Suprapubic skin (tissue), 4 donors: ENCODE results near the gene OR4C15. TPM values are rescaled to one million over a fixed set of nuclear protein-coding genes. Genes with fewer than 3 reads are reported as not detected.

Source experiments
- DNase-seq, 2 donors: peaks; one replicate each; pipeline ENCODE4 v3.0.0-alpha.2; 2019; ENCODE audit warnings: low spot score in 2 of 2
- H3K27ac ChIP-seq: fragments of 200-600 bp; sonication (generic); one replicate; pipeline ENCODE4 v1.5.1; 2019
- H3K27me3 ChIP-seq: fragments of 200-600 bp; sonication (generic); one replicate; pipeline ENCODE4 v1.5.1; 2019
- H3K36me3 ChIP-seq: fragments of 200-600 bp; sonication (generic); one replicate; pipeline ENCODE4 v1.5.1; 2019
- H3K4me1 ChIP-seq: fragments of 200-600 bp; sonication (generic); one replicate; pipeline ENCODE4 v1.5.1; 2019
- H3K4me3 ChIP-seq: fragments of 200-600 bp; sonication (generic); one replicate; pipeline ENCODE4 v1.5.1; 2019; ENCODE audit warnings: mild to moderate bottlenecking
- H3K9me3 ChIP-seq: fragments of 200-600 bp; sonication (generic); one replicate; pipeline ENCODE4 v1.5.1; 2019
- EP300 ChIP-seq: sonication (generic); formaldehyde crosslinking; IDR thresholded peaks from one replicate; pipeline ENCODE4 v1.6.1; 2017; ENCODE audit warnings: antibody characterized with exemption
- POLR2A ChIP-seq, 2 donors: fragments of 450-650 bp; IDR thresholded peaks; one replicate each; pipeline ENCODE4 v1.6.1; 2017; ENCODE audit warnings: antibody characterized with exemption in 2 of 2, mild to moderate bottlenecking in 2 of 2, moderate library complexity in 2 of 2
- POLR2AphosphoS5 ChIP-seq, 3 donors: sonication (generic); formaldehyde crosslinking; IDR thresholded peaks; one replicate each; pipeline ENCODE4 v1.6.1; 2017; ENCODE audit warnings: antibody characterized with exemption in 3 of 3
- WGBS: methylation state at CpG from one replicate; pipeline ENCODE4 v1.1.5; 2018; 5-methylcytosine and 5-hydroxymethylcytosine counted together
- total RNA-seq, 4 donors: library from RNA; depleted of rRNA; stranded (reverse); fragments of >200 nt; gene quantifications; one replicate each; pipeline ENCODE4 v1.1.0, GENCODE V29; 2016
- TF ChIP-seq, protein P1 (sequence below), 2 donors: fragments of 200-600 bp in 1 of 2; fragments of 450-650 bp in 1 of 2; sonication (generic) in 1 of 2; IDR thresholded peaks; one replicate each; pipeline ENCODE4 v1.5.1; 2016 to 2019; ENCODE audit warnings: antibody characterized with exemption in 2 of 2, mild to moderate bottlenecking in 1 of 2, moderate library complexity in 1 of 2

OR4C15 gene
- total RNA-seq = not detected

DNA sequence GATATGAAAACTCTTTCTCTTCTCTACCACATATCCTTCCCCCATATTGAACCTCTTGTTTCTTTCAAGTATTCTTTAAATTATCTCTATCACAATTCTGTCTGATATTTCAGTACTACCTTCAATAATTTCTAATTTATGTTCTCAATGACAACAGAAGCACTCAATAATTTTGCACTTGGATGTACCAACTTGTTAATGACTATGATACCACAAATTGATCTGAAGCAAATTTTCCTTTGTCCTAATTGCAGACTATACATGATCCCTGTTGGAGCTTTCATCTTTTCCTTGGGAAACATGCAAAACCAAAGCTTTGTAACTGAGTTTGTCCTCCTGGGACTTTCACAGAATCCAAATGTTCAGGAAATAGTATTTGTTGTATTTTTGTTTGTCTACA is at the start of gene OR4C15:
OR4C15 (plus strand) TSS at position 301 of the 400 bp plus-strand sequence; CDS start at position 301, 0 bp downstream.
- H3K9me3 ChIP-seq = no peaks in the 10 kb centered on the region
- H3K4me1 ChIP-seq = no peaks in the 10 kb centered on the region
- no peak within 1 kb of the TSS for H3K4me3 ChIP-seq
- H3K27me3 ChIP-seq = no peaks in the 10 kb centered on the region
- no peak within 1 kb of the TSS for H3K27ac ChIP-seq
- DNase-seq = no peak
- no peaks in the 10 kb centered on the region for H3K36me3 ChIP-seq
- no peak for TF ChIP-seq EP300
- TF ChIP-seq, protein P1, sequence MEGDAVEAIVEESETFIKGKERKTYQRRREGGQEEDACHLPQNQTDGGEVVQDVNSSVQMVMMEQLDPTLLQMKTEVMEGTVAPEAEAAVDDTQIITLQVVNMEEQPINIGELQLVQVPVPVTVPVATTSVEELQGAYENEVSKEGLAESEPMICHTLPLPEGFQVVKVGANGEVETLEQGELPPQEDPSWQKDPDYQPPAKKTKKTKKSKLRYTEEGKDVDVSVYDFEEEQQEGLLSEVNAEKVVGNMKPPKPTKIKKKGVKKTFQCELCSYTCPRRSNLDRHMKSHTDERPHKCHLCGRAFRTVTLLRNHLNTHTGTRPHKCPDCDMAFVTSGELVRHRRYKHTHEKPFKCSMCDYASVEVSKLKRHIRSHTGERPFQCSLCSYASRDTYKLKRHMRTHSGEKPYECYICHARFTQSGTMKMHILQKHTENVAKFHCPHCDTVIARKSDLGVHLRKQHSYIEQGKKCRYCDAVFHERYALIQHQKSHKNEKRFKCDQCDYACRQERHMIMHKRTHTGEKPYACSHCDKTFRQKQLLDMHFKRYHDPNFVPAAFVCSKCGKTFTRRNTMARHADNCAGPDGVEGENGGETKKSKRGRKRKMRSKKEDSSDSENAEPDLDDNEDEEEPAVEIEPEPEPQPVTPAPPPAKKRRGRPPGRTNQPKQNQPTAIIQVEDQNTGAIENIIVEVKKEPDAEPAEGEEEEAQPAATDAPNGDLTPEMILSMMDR (IDR thresholded peaks at IDR 0.05) = no peak
- no peak for TF ChIP-seq POLR2A (IDR thresholded peaks at IDR 0.05)
- TF ChIP-seq POLR2AphosphoS5 (IDR thresholded peaks at IDR 0.05) = no peak

DNA sequence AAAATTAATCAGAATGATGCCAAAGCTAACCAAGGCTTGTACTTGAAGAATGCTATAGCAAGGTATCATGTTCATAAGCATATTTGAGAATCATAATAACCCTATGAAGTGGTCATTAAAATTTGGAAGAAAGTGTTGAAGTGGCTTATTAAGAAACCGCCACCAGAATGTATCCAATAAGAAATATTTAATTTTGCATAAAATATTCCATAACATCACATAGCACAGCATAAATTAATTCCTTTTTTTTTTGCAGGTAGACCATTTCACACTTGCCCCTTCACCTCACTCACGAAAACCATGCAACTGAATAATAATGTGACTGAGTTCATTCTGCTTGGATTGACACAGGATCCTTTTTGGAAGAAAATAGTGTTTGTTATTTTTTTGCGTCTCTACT is 17.6 kb downstream of the OR4C15 start, which contains the start of gene OR4C16:
OR4C16 (plus strand) TSS at position 301 of the 400 bp plus-strand sequence; CDS start at position 301, 0 bp downstream.
- Histone ChIP-seq H3K4me3 (no peak within 1 kb of the TSS), H3K36me3 (no peaks in the 10 kb centered on the region), H3K27ac (no peak within 1 kb of the TSS), H3K4me1 (no peaks in the 10 kb centered on the region), H3K27me3 (no peaks in the 10 kb centered on the region), H3K9me3 (peaks cover 13% of the 10 kb centered on the region)
- DNase-seq = no peak
- TF ChIP-seq EP300 (no peak), POLR2A (IDR thresholded peaks at IDR 0.05) (no peak), POLR2AphosphoS5 (IDR thresholded peaks at IDR 0.05) (no peak)
- TF ChIP-seq, protein P1 (IDR thresholded peaks at IDR 0.05) = no peak
- 81% methylated on average over 3 of the region's 3 CpGs for WGBS

DNA sequence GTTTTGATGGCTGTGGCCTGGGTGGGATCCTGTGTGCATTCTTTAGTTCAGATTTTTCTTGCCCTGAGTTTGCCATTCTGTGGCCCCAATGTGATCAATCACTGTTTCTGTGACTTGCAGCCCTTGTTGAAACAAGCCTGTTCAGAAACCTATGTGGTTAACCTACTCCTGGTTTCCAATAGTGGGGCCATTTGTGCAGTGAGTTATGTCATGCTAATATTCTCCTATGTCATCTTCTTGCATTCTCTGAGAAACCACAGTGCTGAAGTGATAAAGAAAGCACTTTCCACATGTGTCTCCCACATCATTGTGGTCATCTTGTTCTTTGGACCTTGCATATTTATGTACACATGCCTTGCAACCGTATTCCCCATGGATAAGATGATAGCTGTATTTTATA is 18.3 kb downstream of the OR4C15 start:
- TF ChIP-seq POLR2AphosphoS5 (IDR thresholded peaks at IDR 0.05) = no peak
- TF ChIP-seq EP300 = no peak
- TF ChIP-seq, protein P1 (IDR thresholded peaks at IDR 0.05) = no peak
- no peak for TF ChIP-seq POLR2A (IDR thresholded peaks at IDR 0.05)
- 44% methylated on average over 1 of the region's 1 CpG for WGBS
- H3K4me3 ChIP-seq = no peak overlapping the region

More for the DNA sequence above, 18.3 kb downstream of the OR4C15 start:
- no peaks in the 10 kb centered on the region for H3K27me3 ChIP-seq
- H3K9me3 ChIP-seq = peaks cover 16% of the 10 kb centered on the region
- H3K4me1 ChIP-seq = no peaks in the 10 kb centered on the region
- DNase-seq = no peak
- no peak overlapping the region for H3K27ac ChIP-seq
- no peaks in the 10 kb centered on the region for H3K36me3 ChIP-seq

Other genes with a start within 250 kb of the OR4C15 start
- not detected for gene OR4A16, start 211.3 kb upstream of the OR4C15 start, total RNA-seq
- not detected for gene OR4A15, start 186.5 kb upstream of the OR4C15 start, total RNA-seq
- not detected for gene OR4C16, start 17.7 kb downstream of the OR4C15 start, total RNA-seq
- not detected for gene OR4C11, start 53.2 kb downstream of the OR4C15 start, total RNA-seq
- not detected for gene OR4P4, start 80.6 kb downstream of the OR4C15 start, total RNA-seq
- not detected for gene OR4S2, start 93.9 kb downstream of the OR4C15 start, total RNA-seq
- not detected for gene OR4C6, start 107.7 kb downstream of the OR4C15 start, total RNA-seq
- gene OR5D13, start 219.0 kb downstream of the OR4C15 start, total RNA-seq = not detected
- gene OR5D14, start 241.1 kb downstream of the OR4C15 start, total RNA-seq = not detected